NT2/D1 (cell line): Measurements from ENCODE around the gene MAGI1.

Experiments
- DNase-seq: peaks from one replicate; pipeline ENCODE4 v3.0.0-alpha.2; 2011; ENCODE audit warnings: low read depth, low spot score
- H3K27me3 ChIP-seq: 2 replicates; pipeline ENCODE4 v1.6.0; 2011; ENCODE audit warnings: mild to moderate bottlenecking; ENCODE audit not compliant: insufficient read length, insufficient read depth
- H3K36me3 ChIP-seq: 2 replicates; pipeline ENCODE4 v1.6.1; 2011; ENCODE audit warnings: mild to moderate bottlenecking, low read length, mixed read lengths; ENCODE audit not compliant: insufficient read depth, insufficient read length
- H3K4me1 ChIP-seq: 2 replicates; pipeline ENCODE4 v1.5.1; 2011; ENCODE audit not compliant: insufficient read depth, insufficient read length
- H3K4me3 ChIP-seq: 2 replicates; pipeline ENCODE4 v1.5.1; 2011; ENCODE audit warnings: low read depth; ENCODE audit not compliant: insufficient read length
- H3K9ac ChIP-seq: 2 replicates; pipeline ENCODE4 v1.6.0; 2011; ENCODE audit warnings: low read depth; ENCODE audit not compliant: insufficient read length
- H3K9me3 ChIP-seq: 2 replicates; pipeline ENCODE4 v1.5.1; 2011; ENCODE audit warnings: mild to moderate bottlenecking, low read length; ENCODE audit not compliant: insufficient read depth
- SUZ12 ChIP-seq: IDR thresholded peaks from 2 replicates; pipeline ENCODE4 v1.6.1; 2011; ENCODE audit not compliant: insufficient read length, insufficient read depth; ENCODE audit errors: extremely low read depth
- YY1 ChIP-seq: IDR thresholded peaks from 2 replicates; pipeline ENCODE4 v1.6.1; 2011; ENCODE audit not compliant: insufficient read length, insufficient read depth
- ZNF274 ChIP-seq: IDR thresholded peaks from 2 replicates; pipeline ENCODE4 v1.6.1; 2011; ENCODE audit warnings: mild to moderate bottlenecking, low read depth, low read length

The MAGI1 gene

DNA sequence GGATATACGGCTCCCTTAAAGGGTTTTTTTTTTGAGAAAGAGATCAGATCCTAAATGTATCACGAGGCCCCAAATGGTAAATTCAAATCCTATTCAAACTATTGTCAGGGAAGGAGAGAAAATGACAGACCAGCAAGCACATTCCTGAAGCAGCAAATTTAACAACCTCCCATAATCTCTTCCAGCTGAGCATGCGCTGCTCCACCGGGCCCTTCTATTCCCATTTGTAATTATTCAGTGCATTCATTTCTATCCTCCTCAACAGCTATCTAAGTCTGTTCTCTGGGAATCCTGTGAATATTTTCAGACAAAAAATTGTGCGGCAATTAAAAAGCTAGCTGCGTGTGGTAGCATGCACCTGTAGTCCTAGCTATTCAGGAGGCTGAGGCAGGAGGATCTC lies 43.2 kb downstream of the MAGI1 start:
- no peaks in the 10 kb centered on the region for H3K4me1 ChIP-seq
- no peak overlapping the region for H3K9ac ChIP-seq
- no peaks in the 10 kb centered on the region for H3K27me3 ChIP-seq
- peaks cover 3% of the 10 kb centered on the region for H3K36me3 ChIP-seq
- no peak for DNase-seq
- TF ChIP-seq ZNF274: no peak
- no peak for TF ChIP-seq YY1
- TF ChIP-seq SUZ12: no peak
- H3K4me3 ChIP-seq: no peak overlapping the region
- no peaks in the 10 kb centered on the region for H3K9me3 ChIP-seq

DNA sequence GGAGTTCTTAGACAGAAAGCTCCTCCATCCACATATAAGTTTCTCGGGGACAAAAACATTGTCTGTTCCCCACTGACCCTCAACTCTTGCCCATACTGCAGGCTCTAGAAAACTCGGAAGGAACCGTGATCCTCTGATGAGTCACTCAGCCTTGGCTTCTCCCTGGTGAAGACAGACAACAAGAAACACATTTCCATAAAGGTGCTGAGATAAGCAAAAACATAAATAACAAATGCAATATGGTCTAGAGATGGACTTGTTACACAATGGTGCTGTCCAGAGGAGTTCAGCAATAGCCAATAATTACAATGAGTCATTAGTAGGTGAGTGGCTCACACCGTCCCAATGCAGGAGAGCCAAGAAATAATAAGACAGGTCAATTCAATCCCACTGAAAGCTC lies 43.7 kb downstream of the MAGI1 start:
- TF ChIP-seq ZNF274 (no peak), SUZ12 (no peak), YY1 (no peak)
- Histone ChIP-seq H3K9me3 (no peaks in the 10 kb centered on the region), H3K27me3 (no peaks in the 10 kb centered on the region), H3K4me3 (no peak overlapping the region), H3K9ac (no peak overlapping the region), H3K4me1 (no peaks in the 10 kb centered on the region), H3K36me3 (peaks cover 3% of the 10 kb centered on the region)
- DNase-seq: no peak

DNA sequence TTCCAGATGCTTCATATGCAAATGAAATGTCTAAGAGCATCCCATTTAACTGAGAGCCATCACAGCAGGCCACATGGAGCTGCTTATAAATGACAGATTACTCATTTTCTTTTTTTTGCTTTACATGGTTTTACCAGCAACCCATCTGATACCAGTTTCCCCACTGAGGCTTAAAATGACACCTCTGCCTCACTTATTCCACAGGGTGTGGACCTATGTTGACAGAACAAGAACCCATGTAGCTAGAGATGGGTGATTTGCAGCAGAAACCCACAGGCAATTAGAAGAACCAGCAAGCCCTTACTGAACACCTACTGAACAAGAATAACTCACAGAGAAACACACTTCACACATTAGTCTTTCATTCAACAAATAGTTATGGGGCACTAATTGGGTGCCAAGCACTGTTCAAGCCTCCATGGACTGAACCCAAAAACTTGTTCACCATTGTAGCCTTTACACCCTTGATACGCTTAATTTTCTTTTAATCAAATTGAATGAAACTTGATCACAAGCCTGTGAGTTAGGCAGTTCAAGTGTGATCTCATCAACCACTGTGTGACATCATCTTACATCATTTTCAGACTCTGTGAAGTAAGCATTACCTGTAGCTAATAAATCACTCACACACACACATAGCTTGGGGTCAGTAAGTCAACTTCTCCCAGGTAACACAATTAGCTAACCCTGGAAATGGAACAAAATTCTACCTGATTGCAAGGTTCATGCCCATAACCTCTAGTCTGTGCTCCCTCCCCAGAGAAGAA lies 45.4 kb downstream of the MAGI1 start:
- TF ChIP-seq SUZ12 (no peak), ZNF274 (no peak), YY1 (no peak)
- no peak for DNase-seq
- no peaks in the 10 kb centered on the region for H3K4me1 ChIP-seq
- H3K9me3 ChIP-seq: no peaks in the 10 kb centered on the region
- H3K36me3 ChIP-seq: peaks cover 3% of the 10 kb centered on the region
- no peak overlapping the region for H3K4me3 ChIP-seq
- no peak overlapping the region for H3K9ac ChIP-seq
- no peaks in the 10 kb centered on the region for H3K27me3 ChIP-seq

DNA sequence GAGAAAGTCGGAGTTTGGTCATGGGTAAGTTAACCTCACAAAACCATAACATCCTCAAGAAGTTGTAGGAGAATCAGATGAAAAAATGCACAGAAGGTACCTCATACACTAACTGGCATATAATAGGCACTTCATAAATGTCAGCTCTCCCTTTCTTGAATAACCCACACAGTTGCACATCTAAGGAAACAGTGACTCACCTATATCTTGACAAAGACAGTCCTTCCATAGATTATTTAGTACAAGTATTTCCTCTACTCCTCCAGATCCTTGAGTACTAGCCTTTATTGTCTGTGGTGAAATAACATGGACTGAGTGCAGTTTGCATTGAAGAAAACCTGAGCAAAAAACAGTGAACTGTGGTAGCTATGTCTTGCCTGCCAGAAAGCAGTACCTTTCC lies 46.6 kb downstream of the MAGI1 start:
- Histone ChIP-seq H3K4me1 (no peaks in the 10 kb centered on the region), H3K4me3 (no peak overlapping the region), H3K27me3 (no peaks in the 10 kb centered on the region), H3K9ac (no peak overlapping the region), H3K36me3 (peaks cover 3% of the 10 kb centered on the region), H3K9me3 (no peaks in the 10 kb centered on the region)
- TF ChIP-seq YY1 (no peak), SUZ12 (no peak), ZNF274 (no peak)
- no peak for DNase-seq

DNA sequence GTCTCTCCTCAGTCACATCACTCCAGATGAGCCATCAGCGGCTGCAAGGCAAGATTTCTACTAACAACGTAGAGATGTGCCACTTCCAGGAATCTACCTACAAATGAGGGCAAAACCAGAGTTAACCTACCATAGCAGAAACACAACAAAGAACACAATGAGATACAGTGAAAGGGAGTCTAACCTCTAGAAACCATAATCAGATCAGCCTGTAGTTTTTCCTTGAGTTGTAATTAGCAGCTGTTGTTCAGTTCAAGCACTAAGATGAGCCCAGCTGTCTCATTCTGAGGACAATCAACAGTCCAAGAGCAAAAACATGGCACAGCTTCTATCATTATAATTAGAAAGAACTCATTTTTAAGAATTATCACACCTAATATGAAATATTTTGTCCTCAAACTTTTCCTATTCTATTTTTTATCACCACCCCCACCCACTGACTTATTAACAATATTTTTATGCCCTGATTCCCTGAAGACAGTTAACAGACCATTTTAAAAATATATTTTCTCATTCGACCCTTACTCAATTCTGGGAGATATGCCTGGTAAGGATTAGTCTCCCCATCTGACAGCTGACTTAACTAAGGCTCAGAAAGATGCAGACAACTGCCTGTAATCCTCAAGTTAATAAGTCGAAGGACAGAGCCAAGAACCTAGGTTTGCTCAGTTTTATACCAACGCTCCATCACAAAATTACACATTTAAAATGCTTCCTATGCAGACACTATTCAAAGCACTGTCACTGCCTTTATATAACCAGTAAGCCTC lies 50.1 kb downstream of the MAGI1 start:
- Histone ChIP-seq H3K36me3 (peaks cover 3% of the 10 kb centered on the region), H3K4me3 (no peak overlapping the region), H3K4me1 (no peaks in the 10 kb centered on the region), H3K9me3 (no peaks in the 10 kb centered on the region), H3K27me3 (no peaks in the 10 kb centered on the region), H3K9ac (no peak overlapping the region)
- DNase-seq: no peak
- TF ChIP-seq SUZ12 (no peak), ZNF274 (no peak), YY1 (no peak)

DNA sequence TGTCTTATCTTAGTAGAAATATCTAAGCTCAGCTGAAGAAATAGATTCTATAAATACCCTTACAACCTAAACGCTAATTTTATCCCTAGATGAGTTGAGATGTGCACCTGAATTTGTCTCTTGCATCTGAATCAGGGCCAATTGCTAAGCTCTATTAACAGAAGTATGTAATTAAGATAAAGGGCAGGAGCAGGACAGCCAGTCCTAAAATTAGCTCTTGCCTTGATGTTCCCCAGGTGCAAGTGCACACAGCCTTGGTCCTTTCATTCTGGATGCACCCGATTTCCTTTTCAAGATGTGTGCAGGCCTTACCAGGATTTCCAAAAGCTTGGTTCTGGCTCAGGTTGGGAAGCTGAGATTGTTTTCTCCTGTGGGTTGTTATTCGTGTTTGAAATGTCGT lies 52.4 kb downstream of the MAGI1 start:
- H3K9me3 ChIP-seq: no peaks in the 10 kb centered on the region
- H3K27me3 ChIP-seq: no peaks in the 10 kb centered on the region
- TF ChIP-seq ZNF274 (no peak), SUZ12 (no peak), YY1 (no peak)
- H3K9ac ChIP-seq: no peak overlapping the region
- no peak overlapping the region for H3K4me3 ChIP-seq
- DNase-seq: no peak
- no peaks in the 10 kb centered on the region for H3K4me1 ChIP-seq
- H3K36me3 ChIP-seq: peaks cover 3% of the 10 kb centered on the region

DNA sequence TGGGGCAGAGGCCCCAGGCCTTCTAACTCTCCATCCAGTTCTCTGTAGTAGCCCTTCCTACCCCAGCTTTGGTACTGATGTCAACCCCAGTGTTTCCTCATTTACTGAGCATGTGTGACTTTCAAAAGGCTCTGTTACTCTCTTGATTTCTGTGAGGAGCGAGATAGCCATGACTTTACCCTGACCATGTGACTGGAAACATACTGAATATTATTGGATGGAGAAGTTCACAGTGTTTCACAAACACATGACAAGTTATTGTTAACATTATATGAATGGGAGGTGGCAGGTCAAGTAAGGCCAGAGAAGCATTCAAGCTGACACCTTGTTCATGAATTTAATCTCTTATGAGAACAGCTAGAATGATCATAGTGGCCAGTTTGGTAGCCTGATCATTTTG lies 53.7 kb downstream of the MAGI1 start:
- Histone ChIP-seq H3K36me3 (peaks cover 3% of the 10 kb centered on the region), H3K9ac (no peak overlapping the region), H3K27me3 (no peaks in the 10 kb centered on the region), H3K4me3 (no peak overlapping the region), H3K4me1 (no peaks in the 10 kb centered on the region), H3K9me3 (no peaks in the 10 kb centered on the region)
- TF ChIP-seq YY1 (no peak), ZNF274 (no peak), SUZ12 (no peak)
- DNase-seq: no peak
